Stimulated activated CD4-positive, alpha-beta T cell treated with anti-CD3 and anti-CD28 coated beads, Interleukin-15, amount 100 ng/mL, for 1 hour (primary cell): ENCODE data around the gene MTX1.
"Not testable (repeated sequence)": the region's sequence is repeated elsewhere in the genome, so short reads cannot be mapped to it uniquely, and the experiment has no call there.

Source experiments
- DNase-seq, 2 donors: peaks; one replicate each; pipeline ENCODE4 v3.0.0-alpha.2; 2020; ENCODE audit warnings: low read depth in 1 of 2, low spot score in 1 of 2

Gene MTX1

DNA sequence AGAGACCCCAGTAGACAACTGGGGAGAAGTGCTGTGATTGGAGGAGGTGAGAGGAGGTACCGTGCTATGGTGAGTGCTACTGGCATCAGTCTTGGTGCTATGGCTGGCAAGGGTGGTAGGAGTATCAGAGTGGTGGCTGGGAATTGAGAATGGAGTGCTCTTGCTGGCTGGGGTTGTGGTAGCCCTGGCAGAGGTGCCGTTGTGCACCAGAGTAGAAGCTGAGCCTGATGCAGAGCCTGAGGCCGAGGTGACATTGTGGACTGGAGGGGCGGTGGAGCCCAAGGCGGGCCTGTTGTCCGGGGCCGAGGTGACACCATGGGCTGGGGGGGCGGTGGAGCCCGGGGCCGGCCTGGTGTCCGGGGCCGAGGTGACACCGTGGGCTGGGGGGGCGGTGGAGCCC lies 20.2 kb upstream of the MTX1 start:
- DNase-seq, result no peak

DNA sequence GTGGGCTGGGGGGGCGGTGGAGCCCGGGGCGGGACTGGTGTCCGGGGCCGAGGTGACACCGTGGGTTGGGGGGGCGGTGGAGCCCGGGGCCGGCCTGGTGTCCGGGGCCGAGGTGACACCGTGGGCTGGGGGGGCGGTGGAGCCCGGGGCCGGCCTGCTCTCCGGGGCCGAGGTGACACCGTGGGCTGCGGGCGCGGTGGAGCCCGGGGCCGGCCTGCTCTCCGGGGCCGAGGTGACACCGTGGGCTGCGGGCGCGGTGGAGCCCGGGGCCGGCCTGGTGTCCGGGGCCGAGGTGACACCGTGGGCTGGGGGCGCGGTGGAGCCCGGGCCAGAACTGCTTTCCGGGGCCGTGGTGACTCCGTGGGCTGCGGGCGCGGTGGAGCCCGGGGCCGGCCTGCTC lies 18.6 kb upstream of the MTX1 start:
- DNase-seq, result not testable (repeated sequence)

DNA sequence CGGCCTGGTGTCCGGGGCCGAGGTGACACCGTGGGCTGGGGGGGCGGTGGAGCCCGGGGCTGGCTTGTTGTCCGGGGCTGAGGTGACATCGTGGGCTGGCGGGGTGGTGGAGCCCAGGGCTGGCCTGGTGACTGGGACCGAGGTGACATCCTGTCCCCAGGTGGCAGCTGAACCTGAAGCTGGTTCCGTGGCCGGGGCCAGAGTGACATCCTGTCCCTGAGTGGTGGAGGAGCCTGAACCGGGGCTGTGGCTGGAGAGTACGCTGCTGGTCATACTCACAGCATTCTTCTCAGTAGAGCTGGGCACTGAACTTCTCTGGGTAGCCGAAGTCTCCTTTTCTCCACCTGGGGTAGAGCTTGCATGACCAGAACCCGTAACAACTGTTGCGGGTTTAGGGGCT lies 16.6 kb upstream of the MTX1 start:
- no peak for DNase-seq

DNA sequence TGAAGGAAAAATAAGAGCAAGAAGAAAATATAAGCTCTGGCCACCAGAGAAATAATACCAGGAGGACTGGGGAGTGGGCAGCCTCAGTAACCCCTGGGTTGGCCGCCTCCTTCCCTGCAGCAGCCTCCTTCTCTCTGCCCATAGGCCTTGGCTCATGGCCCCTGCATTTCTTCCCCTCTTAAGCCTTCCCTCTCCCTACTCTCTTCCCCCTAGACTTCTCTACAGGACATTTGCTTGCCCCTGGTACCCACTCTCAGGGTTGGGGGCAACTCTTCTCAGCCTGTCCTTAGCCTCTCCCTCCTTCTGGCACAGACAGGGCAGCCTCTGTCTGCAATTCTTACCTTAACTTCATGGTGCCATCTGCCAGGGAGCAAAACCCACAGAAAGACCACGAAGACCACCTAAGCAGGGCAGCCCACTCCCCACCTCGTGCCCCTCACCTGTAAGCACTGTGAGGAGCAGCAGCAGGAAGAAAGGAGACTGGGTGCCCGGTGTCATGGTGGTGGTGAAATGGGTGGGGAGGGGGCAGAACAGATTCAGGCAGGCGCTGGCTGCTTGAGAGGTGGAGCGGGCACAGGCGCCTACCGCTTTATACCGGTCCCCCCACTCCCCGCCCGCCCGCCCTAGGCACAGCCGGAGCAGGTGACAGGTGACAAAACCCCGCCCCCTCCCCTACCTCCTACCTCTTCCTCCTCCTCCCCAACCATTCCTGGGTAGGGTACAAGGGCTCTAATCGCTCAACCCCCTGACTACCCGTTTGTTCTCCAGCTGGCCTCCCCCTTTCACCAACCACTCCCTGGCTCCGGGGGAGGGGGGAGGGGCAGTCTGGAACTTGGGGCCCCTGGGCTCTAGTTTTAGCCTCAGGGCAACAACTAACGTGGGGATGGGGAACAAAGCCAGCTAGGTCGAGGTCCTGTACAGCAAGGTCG lies 15.9 kb upstream of the MTX1 start:
- no peak for DNase-seq

DNA sequence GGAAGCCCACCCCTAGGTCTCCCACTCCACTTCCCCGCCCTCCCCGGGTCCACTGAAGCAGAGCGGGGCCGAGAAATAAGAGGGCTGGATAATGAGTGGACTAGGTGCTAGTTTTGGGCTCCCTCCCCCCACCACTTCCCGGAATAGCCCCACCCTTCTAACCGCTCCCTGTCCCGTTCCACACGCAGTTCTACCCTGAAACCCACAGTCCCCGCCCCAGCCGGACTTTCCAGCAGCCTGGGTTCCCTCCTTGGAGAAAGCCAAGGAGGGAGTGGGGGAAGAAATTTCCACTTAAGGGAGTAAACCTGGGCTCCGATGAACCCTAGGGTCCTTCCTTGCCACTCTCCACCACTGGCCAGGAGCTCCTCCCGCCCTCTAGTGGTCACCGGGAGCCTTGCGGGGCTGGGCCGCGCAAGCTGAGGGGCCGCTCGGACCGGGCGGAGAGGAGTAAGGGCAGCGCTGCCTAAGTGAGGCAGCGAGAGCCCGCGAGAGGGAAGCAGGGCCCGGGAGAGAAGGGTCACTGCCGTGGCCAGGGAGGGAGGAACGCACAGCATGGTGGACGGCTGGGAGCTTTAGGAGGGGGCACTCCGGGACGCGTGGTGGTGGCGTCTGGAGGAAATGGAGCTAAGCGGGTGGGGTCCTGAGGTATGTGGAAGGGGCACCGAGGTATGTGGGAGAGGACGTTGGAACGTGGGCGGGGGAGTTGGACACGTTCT lies 15.1 kb upstream of the MTX1 start:
- DNase-seq, result peak; percentile 43 to 63

DNA sequence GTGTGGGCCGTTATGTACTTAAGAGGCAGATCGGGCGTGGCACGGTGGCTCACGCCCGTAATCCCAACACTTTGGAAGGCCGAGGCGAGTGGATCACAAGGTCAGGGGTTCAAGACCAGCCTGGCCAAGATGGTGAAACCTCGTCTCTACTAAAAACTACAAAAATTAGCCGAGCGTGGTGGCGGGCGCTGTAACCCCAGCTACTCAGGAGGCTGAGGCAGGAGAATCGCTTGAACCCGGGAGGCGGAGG lies 14.6 kb upstream of the MTX1 start:
- DNase-seq, result not testable (repeated sequence)

DNA sequence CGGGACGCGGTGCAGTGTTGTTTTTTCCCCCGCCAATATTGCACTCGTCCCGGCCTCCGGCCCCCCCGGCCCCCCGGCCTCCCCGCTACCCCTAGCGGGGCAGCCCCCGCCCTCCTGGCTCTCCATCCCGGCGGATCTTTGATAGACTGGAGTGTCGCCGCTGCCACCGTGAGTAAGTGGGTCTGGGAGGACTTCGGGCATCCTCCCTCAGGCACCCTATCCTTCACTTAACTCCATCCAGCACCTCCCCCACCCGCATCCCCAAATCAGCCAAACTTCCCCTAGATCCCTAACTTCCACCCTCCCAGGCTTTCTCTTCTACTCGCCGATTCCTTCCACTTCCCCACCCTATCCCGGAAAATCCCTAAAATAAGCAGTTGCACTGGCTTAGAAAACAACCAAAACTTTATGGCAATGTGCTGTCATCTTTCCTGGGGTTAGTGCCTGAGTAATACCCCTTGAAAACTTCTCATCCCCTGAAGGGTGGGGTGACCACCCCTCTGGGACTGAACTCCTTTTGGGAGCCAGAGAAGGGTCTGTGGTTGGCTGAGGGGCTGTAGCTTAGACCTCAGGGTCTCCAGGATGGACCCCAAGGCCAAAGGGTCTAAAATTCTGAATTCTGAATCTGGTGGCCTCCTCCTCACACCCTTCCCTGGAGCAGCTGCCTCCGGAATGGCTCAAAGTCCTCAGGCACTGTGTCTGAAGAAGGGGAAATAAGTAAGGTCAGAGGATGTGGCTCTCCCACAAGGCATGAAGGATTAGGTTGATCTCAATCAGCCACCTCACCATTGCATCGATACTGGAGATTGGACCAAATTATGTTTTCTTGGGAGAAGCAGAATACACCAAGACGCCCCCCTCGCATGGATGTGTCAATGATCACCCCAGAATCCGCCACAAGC lies 13.0 kb upstream of the MTX1 start:
- DNase-seq, result no peak

DNA sequence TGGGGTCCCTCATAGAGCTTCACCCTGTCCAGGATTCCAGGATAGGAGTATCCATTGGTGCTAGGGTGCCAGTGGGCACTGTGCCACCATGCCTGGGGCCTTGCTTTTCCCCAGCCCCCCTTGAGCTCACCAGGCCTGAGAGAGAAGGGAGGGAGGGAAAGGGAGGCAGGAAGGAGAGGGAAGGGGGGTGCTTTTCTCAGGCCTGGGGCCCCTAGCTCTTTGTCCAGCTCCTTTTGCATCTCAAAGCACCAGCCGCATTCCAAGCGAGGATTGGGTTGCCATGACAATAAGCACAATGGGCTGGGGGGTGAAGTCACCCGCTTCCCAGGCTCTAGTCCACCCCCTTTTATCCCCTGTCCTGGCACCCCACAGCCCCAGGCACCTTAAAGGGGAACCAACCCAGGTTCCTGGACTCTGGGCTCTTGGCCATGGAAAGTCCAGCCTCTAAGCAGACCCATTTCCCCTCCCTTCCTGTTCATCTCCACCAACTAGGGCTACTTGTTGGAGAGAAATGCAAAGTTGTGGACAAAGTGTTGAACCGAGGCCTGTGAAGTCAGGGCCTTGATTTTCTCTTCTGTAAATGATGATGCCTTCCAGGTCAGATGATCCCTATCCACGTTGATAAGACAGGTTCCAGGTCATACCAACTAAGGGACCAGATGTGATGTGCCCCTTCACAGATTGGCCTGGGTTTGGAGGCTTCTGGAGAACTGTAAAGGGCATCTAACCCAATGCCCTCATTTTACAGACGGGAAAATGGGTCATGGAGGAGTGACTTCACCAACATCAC lies 12.2 kb upstream of the MTX1 start:
- DNase-seq, result no peak

DNA sequence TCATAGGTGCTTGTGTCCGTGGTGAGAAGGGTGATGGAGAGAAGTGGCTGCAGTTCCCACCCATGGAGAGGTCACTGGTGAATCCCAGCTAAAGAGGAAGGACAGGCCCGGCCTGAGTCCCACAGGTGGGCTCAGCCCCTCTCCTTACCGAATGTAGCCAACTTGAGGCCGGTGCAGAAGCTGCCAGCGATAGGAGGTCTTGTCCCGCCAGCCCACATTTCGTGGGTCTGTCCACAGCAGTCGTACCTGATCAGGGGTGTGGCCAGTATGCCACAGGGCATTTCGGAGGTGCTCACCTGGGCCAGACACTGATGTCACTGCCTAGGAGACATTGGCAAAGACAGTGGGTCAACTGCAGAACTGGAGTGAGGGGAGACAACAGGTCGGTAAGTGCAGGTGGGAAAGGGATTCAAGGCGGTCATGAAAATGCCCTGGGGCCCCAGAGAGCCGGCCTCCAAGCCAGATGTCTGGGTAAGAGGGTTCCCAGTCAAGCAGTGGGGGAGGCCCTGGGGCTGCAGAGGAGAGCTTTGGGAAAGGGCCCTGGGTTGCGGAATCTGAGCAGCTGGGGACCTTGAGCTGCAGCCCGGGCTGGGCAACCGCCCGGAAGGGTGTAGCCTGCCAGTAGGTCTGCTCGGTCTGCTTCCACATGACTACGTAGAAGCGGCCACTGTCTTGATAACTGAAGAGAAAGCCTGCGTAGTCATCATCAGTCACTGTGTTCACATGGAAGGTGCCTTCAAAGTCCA lies 11.4 kb upstream of the MTX1 start:
- no peak for DNase-seq

DNA sequence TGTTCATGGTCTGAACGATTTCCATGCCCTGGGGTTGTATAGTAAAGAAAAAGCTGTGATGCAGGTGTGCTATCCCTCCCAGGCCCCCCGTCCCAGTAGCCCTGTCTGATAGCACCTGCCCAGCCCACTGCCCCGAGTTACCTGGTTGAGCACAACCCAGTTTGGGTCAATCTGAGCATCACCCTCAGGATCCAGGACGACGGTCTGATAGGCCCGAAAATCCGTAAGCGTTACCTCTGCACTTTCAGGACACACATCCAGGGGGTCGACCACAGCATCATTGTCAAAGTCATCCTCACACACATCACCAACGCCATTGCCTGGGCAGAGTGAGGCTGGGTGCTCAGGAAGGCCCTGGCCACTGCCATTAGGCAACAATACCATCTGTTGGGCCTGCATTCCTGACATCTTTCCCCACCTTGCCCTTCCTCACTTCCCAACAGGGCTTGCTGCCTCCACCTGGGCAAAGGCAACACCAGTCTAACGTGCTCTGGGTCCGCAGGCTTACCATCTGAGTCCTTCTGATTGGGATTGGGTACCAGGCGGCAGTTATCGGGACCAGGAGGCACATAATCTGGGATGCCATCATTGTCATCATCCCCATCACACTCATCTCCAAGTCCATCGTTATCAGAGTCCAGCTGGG lies 10.5 kb upstream of the MTX1 start:
- DNase-seq, result no peak

DNA sequence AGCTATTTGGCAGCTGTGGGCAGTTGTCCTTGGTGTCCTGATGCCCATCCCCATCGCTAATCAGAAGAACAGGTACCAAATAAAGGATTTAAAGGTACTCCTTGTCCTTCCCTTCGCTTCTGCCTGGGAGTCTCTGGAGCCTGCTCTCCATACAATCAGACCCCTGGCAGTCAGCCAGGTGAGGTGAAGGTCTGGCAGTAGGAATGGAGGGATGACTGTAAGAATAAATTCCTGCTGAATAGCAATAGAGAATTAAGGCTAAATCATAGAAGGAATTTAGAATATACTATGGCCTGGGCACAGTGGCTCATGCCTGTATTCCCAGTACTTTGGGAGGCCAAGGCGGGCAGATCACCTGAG lies 10.0 kb upstream of the MTX1 start:
- DNase-seq, result no peak

DNA sequence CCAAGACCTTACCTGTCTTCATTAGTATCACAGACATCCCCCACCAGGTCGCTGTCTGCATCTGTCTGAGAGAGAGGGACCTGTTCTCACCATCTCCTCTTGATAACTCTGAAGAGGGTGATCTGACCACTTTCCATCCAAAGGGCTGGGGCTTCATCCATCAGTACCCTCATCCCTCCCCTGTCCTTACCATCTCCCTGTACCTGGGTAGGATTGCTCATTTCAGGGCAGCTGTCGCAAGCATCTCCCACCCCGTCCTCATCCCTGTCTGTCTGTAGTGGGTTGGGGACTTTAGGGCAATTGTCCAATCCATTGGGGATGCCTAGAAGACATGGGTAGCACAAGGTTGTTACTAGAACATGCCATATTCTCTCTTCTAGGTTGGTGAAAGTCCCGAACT lies 8.7 kb upstream of the MTX1 start:
- no peak for DNase-seq

DNA sequence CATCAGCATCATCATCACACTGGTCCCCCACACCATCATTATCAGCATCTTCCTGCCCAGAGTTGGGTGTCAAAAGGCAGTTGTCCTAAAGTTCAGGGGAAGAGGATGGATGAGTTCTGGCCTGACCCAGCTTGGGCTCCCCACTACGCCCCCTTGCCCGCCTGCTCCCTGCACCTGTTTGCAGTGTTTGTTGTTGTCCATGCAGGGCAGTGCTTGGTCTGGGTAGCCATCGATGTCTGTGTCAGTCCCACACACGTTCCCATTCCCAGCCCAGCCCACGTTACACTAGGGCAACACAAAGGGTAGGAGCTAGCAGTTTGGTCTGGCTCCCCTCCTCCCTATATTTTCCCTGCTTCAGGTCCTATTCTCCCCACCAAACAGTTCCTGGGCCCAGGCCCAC lies 7.6 kb upstream of the MTX1 start:
- DNase-seq, result no peak

DNA sequence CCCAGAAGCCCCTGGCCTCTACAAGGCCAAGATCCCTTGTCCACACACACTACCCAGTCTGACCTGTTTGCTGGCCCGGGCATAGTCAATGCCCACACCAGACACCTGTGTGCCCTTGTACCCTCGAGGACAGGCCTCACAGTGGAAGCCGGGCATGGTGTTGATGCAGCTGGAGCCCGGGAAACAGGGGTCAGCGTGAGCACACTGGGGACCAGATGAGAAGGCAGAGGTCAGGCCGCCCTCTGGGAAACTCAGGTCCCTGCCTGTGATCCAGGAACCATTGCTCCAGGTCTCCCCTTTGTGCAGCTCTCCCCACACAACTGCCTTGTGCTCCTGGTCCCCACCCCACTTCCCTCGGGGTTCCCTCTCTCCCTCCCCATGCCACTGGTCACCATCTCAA lies 6.3 kb upstream of the MTX1 start:
- DNase-seq, result no peak

DNA sequence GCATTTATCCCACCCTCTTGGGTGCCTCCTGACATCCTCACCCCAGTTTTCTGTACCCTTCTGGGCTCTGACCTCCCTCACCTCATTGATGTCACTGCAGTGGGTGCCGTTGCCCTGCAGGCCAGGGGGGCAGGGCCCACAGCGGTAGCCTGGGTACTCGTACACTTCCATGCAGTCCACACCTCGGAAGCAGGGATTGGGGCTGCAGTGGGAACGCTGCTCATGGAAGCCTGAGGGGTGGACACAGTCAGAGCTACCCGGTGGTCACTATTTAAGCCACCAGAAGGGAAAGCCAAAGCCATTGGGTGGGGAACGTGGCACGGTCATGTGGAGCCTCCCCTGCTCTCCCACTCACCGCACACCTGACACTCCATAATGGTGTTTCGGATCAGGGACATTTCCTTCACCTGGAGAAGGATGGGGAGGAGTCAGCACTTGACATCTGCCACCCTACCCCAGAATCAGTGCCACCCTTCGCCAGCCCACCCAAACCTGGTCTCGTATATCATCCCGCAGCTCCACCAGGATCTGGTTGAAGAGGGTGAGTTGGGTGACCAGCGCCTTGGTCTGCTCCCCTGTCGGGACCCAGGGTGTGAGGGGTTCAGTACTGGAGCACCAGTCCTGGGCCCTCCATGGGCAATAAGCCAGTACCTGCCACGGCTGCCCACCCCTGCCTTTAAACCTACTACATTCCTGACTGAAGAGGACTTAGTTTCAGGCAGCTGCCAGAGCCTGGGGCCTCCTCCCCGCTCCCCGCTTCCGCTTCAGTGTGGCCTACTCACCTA lies 5.6 kb upstream of the MTX1 start:
- no peak for DNase-seq

DNA sequence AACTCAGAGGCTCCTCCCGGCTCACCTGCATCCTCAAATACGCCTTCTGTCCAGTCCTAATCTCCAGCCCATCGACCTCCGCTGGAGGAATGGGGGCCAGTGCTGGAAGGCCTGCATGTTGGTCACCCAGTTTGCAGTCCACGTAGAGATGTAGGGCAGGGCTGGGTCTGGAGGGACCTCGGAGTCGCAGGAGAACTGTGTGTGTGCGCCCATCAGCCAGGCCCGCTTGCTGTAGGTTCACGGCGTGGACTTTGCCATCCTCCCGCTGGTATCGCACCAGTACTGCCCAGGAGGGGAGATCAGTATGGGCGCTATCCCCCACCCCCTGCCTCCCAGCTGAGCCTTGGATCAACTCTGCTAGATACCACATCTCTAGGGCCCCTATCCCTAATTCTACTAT lies 3.5 kb upstream of the MTX1 start:
- DNase-seq, result no peak

DNA sequence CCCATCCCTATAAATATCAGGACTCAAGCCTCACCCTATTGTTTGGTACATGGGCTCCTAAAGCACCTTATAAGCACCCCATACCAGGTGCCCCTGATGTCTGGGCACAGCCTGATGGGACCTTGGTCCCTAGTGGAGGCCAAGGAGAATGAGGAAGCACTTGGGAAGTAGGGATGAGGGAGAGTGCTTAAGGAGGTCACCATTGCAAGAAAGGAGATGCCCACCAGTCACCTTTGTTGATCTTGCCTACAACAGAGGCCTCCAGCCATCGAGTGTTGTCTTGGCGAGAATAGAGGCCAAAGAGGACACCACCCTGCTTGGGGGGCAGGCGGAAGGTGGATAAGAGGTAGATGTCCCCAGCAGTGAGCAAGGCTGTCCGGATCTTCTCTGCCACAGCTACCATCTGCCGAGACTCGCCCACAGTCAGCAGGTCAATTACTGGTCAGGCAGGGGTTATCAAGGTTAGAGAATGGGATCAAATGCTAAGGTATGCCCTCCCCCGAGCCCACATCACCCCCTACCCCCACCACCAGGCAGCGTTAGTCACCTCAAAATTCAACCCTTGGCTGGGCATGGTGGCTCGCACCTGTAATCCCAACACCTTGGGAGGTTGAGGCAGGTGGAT lies 2.4 kb upstream of the MTX1 start:
- no peak for DNase-seq

DNA sequence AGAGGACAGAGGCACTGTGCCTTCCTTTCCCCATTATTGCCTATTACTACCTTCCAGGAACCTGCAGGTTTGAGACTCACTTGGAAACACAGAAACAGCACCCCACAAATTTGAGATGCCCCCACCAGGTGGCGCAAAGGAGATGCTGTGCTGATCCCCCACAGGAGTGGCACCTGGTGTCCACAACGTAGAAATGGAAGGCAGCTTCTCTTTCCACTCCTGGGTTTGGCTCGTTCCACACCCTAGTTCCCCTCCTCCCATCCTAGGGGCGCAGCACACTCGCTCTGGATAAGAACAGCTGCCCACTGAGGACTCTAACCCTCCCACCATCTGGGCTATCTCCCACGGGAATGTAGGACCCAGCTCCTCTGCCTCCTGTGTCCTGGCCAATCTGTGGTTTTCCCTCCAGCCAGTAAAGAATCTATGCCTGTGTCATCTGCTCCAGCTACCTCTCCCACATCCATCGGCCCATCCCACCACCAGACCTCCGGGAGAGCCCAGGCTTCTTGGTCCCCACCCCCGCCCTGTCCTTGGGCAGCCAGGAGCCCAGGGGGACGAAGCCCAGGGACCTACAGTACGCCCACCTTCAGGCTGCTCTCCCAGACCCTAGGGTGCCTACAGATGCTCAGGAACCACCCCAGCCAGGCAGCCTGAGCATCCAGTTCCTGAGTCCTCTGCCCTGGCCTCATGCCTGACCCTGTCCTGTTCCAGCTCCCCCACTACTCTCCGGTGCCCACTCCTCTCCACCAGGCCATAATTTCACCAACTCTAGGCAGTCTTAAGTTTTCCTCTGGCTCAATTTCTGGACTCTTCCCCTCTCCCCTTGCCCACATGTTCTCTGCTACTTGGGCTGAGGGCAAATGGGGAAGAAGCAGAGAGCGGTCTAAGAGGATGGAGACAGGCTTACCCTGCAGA lies 1.3 kb upstream of the MTX1 start:
- DNase-seq, result peak; percentile 84 to 88
